Upper lobe of left lung (tissue), 6 donors: ENCODE measurements around the gene TK2. TPM values are rescaled to one million over a fixed set of nuclear protein-coding genes. Genes with fewer than 3 reads are reported as not detected.
A peak's percentile ranks its signal among the peaks of the same experiment; 100 is the strongest.
"Not testable (repeated sequence)": the region's sequence is repeated elsewhere in the genome, so short reads cannot be mapped to it uniquely, and the experiment has no call there.

Experiments
- ATAC-seq, 2 donors: fragments of 200-7000 bp; cut with Tn5 transposase; one replicate each; pipeline ENCODE4 v1.9.1; 2022; ENCODE audit warnings: mild to moderate bottlenecking in 2 of 2, moderate library complexity in 2 of 2; ENCODE audit not compliant: low FRiP score in 2 of 2
- DNase-seq, 2 donors: peaks; one replicate each; pipeline ENCODE4 v3.0.0-alpha.2; 2019 to 2020
- H3K27ac ChIP-seq, 4 donors: fragments of 200-600 bp; sonication (generic); one replicate each; pipeline ENCODE4 v1.5.1; 2016 to 2019
- H3K27me3 ChIP-seq, 4 donors: fragments of 200-600 bp; sonication (generic); one replicate each; pipeline ENCODE4 v1.5.1; 2017 to 2019
- H3K36me3 ChIP-seq, 4 donors: fragments of 200-600 bp; sonication (generic); one replicate each; pipeline ENCODE4 v1.5.1; 2016 to 2019
- H3K4me1 ChIP-seq, 4 donors: fragments of 200-600 bp; sonication (generic); one replicate each; pipeline ENCODE4 v1.5.1; 2018 to 2019
- H3K4me3 ChIP-seq, 4 donors: fragments of 200-600 bp; sonication (generic); one replicate each; pipeline ENCODE4 v1.5.1; 2017 to 2019; ENCODE audit warnings: mild to moderate bottlenecking in 2 of 4, moderate library complexity in 1 of 4
- H3K9me3 ChIP-seq, 4 donors: fragments of 200-600 bp; sonication (generic); one replicate each; pipeline ENCODE4 v1.5.1; 2018 to 2019
- EP300 ChIP-seq, 4 donors: sonication (generic); formaldehyde crosslinking; IDR thresholded peaks; one replicate each; pipeline ENCODE4 v1.5.1; 2017; ENCODE audit warnings: antibody characterized with exemption in 4 of 4, control low read depth in 2 of 4
- POLR2A ChIP-seq, 4 donors: fragments of 450-650 bp; IDR thresholded peaks; one replicate each; pipeline ENCODE4 v1.5.1; 2016 to 2017; ENCODE audit warnings: antibody characterized with exemption in 4 of 4, mild to moderate bottlenecking in 2 of 4
- POLR2AphosphoS5 ChIP-seq, 2 donors: sonication (generic); formaldehyde crosslinking; IDR thresholded peaks; one replicate each; pipeline ENCODE4 v1.5.1; 2017; ENCODE audit warnings: antibody characterized with exemption in 2 of 2
- WGBS, 2 donors: methylation state at CpG; one replicate each; pipeline ENCODE4 v1.1.5; 2017 to 2018; 5-methylcytosine and 5-hydroxymethylcytosine counted together
- total RNA-seq, 6 donors: library from RNA; depleted of rRNA in 4 of 6; stranded (reverse); fragments of >200 nt in 4 of 6; gene quantifications; one replicate each; pipeline versions ENCODE4 v1.1.0 to v1.2.1, GENCODE V29; 2016 to 2021
- TF ChIP-seq, protein P1 (sequence below), 6 experiments: fragments of 450-650 bp in 4 of 6; fragments of 200-600 bp in 2 of 6; sonication (generic) in 2 of 6; IDR thresholded peaks; one replicate each; pipeline ENCODE4 v1.5.1; 2016 to 2019; ENCODE audit warnings: antibody characterized with exemption in 6 of 6
- donor health status: DM: no; HTN: no; CAD: no; lungs with moderate emphysema.
- donor health status: DM: no; HTN: yes; CAD: no; lungs with severe emphysema.

The TK2 gene
- total RNA-seq, 6 donors from 2014 or later: 28.2 to 54.0 (median 36.6) TPM

DNA sequence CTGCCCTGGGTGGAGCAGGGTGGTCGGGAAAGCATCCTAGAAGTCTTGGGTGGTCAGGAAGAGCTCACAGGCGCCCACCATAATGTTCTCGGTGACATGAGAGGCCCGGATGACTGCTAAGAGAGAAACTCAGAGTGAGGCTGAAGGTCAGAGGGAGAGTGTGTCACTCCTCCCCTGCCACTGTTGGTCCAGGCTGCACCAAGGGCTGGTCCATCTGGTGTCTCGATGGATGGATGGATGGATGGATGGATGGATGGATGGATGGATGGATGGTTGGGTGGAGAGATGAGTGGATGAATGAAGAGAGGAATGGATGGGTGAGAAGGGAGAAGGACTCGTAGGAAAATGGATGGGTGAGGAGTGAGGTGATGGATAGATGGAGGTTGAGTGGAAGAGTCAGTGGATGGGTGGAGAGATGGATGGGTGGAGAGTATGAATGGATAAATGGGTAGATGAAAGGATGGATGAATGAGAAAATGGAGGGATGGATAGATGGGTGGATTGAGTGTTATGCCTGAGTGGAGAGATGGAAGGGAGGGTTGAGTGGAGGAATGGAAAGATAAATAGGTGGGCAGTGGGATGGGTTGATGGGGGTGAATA, 79.9 kb downstream of the TK2 start:
- ATAC-seq (no peak), DNase-seq (no peak)
- Histone ChIP-seq H3K9me3 (no peaks in the 10 kb centered on the region), H3K4me1 (peaks cover 0 to 5% (median 5%) of the 10 kb centered on the region in 4 donors), H3K27me3 (no peaks in the 10 kb centered on the region), H3K4me3 (no peak overlapping the region), H3K27ac (no peak overlapping the region), H3K36me3 (no peaks in the 10 kb centered on the region)
- TF ChIP-seq EP300 (IDR thresholded peaks at IDR 0.05) (no peak), POLR2AphosphoS5 (IDR thresholded peaks at IDR 0.05) (no peak), POLR2A (IDR thresholded peaks at IDR 0.05) (no peak)
- TF ChIP-seq, protein P1, sequence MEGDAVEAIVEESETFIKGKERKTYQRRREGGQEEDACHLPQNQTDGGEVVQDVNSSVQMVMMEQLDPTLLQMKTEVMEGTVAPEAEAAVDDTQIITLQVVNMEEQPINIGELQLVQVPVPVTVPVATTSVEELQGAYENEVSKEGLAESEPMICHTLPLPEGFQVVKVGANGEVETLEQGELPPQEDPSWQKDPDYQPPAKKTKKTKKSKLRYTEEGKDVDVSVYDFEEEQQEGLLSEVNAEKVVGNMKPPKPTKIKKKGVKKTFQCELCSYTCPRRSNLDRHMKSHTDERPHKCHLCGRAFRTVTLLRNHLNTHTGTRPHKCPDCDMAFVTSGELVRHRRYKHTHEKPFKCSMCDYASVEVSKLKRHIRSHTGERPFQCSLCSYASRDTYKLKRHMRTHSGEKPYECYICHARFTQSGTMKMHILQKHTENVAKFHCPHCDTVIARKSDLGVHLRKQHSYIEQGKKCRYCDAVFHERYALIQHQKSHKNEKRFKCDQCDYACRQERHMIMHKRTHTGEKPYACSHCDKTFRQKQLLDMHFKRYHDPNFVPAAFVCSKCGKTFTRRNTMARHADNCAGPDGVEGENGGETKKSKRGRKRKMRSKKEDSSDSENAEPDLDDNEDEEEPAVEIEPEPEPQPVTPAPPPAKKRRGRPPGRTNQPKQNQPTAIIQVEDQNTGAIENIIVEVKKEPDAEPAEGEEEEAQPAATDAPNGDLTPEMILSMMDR (IDR thresholded peaks at IDR 0.05): no peak
- 74 to 94% methylated on average over 6 of the region's 6 CpGs for WGBS, 2 donors

- Histone ChIP-seq H3K9me3 (no peaks in the 10 kb centered on the region), H3K27me3 (no peaks in the 10 kb centered on the region), H3K4me1 (no peaks in the 10 kb centered on the region), H3K4me3 (no peak overlapping the region), H3K36me3 (no peaks in the 10 kb centered on the region), H3K27ac (no peak overlapping the region)
- TF ChIP-seq EP300 (IDR thresholded peaks at IDR 0.05): no peak
- ATAC-seq: no peak
- DNase-seq: peak in 1 of 2 donors; percentile 75
- 96% methylated on average over 21 to 25 of the region's 26 CpGs for WGBS, 2 donors
Measured at GRCh38 chr16:66469291-66469946, 80.5 kb downstream of the TK2 start.

- Histone ChIP-seq H3K27me3 (no peaks in the 10 kb centered on the region), H3K27ac (no peak overlapping the region), H3K4me1 (no peaks in the 10 kb centered on the region), H3K9me3 (no peaks in the 10 kb centered on the region), H3K4me3 (no peak overlapping the region), H3K36me3 (no peaks in the 10 kb centered on the region)
- WGBS, 2 donors: 88 to 89% methylated on average over 8 to 11 of the region's 11 CpGs
- no peak for DNase-seq
- no peak for ATAC-seq
- TF ChIP-seq POLR2AphosphoS5 (IDR thresholded peaks at IDR 0.05): no peak
- TF ChIP-seq POLR2A (IDR thresholded peaks at IDR 0.05): no peak
- TF ChIP-seq, protein P1 (IDR thresholded peaks at IDR 0.05): no peak
- no peak for TF ChIP-seq EP300 (IDR thresholded peaks at IDR 0.05)
Measured at GRCh38 chr16:66468321-66468965, 81.5 kb downstream of the TK2 start.

- ATAC-seq (peak in 1 of 2 donors; percentile 12), DNase-seq (no peak)
- Histone ChIP-seq H3K9me3 (no peaks in the 10 kb centered on the region), H3K27ac (no peak overlapping the region), H3K4me1 (no peaks in the 10 kb centered on the region), H3K36me3 (no peaks in the 10 kb centered on the region), H3K4me3 (no peak overlapping the region), H3K27me3 (no peaks in the 10 kb centered on the region)
- no peak for TF ChIP-seq EP300 (IDR thresholded peaks at IDR 0.05)
- no peak for TF ChIP-seq POLR2AphosphoS5 (IDR thresholded peaks at IDR 0.05)
- TF ChIP-seq, protein P1 (IDR thresholded peaks at IDR 0.05): no peak
- TF ChIP-seq POLR2A (IDR thresholded peaks at IDR 0.05): no peak
- WGBS, 2 donors: 95 to 97% methylated on average over 4 to 5 of the region's 5 CpGs
Measured at GRCh38 chr16:66467611-66468010, 82.3 kb downstream of the TK2 start.

- H3K27me3 ChIP-seq, H3K36me3 ChIP-seq, H3K4me1 ChIP-seq, H3K9me3 ChIP-seq, DNase-seq, H3K27ac ChIP-seq, ATAC-seq, H3K4me3 ChIP-seq: not testable (repeated sequence)
- WGBS, 2 donors: 92 to 93% methylated on average over 6 of the region's 6 CpGs
Measured at GRCh38 chr16:66466636-66467035, 83.3 kb downstream of the TK2 start.

GRCh38 chr16:66465946-66466345, 84.0 kb downstream of the TK2 start:
- not testable (repeated sequence) for H3K27ac ChIP-seq, DNase-seq, H3K36me3 ChIP-seq, ATAC-seq, H3K27me3 ChIP-seq, H3K4me3 ChIP-seq, H3K4me1 ChIP-seq, H3K9me3 ChIP-seq
- 88 to 95% methylated on average over 6 of the region's 6 CpGs for WGBS, 2 donors
